Measurements from ENCODE around the gene CBX2. TPM values are rescaled to one million over a fixed set of nuclear protein-coding genes. Genes with fewer than 3 reads are reported as not detected.

Gene CBX2
- total and polyA plus RNA-seq, 12 donors, result 0.06 to 3.4 (median 0.82) TPM

- intact Hi-C loops (cut with DNase I), result no loop called here
- 91 to 95% (median 94%) methylated on average over 15 of the region's 15 CpGs for WGBS, 4 donors
- Histone ChIP-seq H3K27me3 (peaks cover 6% of the 10 kb centered on the region), H3K4me3 (no peak overlapping the region), H3K9me3 (replicated peaks in 1 of 3) (no peaks in the 10 kb centered on the region), H3K36me3 (replicated peaks in 1 of 2) (no peaks in the 10 kb centered on the region), H3K27ac (no peak overlapping the region), H3K4me1 (replicated peaks in 1 of 2) (no peaks in the 10 kb centered on the region)
- no peak for DNase-seq
- TF ChIP-seq, protein P1, sequence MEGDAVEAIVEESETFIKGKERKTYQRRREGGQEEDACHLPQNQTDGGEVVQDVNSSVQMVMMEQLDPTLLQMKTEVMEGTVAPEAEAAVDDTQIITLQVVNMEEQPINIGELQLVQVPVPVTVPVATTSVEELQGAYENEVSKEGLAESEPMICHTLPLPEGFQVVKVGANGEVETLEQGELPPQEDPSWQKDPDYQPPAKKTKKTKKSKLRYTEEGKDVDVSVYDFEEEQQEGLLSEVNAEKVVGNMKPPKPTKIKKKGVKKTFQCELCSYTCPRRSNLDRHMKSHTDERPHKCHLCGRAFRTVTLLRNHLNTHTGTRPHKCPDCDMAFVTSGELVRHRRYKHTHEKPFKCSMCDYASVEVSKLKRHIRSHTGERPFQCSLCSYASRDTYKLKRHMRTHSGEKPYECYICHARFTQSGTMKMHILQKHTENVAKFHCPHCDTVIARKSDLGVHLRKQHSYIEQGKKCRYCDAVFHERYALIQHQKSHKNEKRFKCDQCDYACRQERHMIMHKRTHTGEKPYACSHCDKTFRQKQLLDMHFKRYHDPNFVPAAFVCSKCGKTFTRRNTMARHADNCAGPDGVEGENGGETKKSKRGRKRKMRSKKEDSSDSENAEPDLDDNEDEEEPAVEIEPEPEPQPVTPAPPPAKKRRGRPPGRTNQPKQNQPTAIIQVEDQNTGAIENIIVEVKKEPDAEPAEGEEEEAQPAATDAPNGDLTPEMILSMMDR (IDR thresholded peaks at IDR 0.05), result no peak
- no peak for TF ChIP-seq POLR2A (IDR thresholded peaks at IDR 0.05)
These were observed 20.7 kb upstream of the CBX2 start for GRCh38 chr17:79757140-79757745.

- peaks cover 6% of the 10 kb centered on the region for H3K27me3 ChIP-seq
These were observed 19.7 kb upstream of the CBX2 start for GRCh38 chr17:79758271-79758670.

DNA sequence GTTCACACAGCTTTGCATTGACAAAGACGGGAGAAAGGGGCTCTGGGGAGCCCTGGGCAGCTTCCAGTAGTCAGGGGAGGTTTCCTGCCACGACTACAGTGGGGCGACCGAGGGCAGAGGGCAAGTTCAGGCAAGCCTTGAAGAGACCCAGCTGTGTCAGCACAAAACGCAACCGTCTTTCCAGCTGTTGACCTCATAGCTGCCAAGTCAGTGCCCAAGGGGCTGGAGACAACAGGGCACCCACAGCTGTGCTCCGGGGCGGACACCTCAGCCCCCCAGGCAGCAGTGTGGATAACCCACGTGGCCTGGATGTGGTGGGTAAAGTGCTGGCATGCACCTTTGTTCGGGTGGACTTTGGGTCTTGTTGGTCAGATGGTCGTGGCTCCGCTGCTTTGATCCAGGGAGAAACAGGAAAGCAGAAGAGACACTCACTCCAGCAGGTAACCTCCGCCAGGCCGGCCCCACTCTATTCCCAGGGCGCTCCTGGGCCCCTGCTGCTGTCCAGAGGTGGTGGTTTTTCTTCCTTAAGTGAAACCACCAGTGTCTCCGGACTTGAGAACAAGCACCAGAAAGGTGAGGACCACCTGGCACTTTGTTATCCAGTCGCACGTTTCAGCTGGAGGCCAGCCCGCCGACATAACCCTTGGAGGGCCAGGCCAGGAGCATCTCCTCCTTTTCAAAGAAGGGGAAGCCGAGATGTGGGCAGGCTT, 17.6 kb upstream of the CBX2 start:
- H3K27me3 ChIP-seq, result peaks cover 4% of the 10 kb centered on the region
- TF ChIP-seq POLR2A (IDR thresholded peaks at IDR 0.05), result no peak
- TF ChIP-seq, protein P1 (IDR thresholded peaks at IDR 0.05), result no peak
- no peaks in the 10 kb centered on the region for H3K36me3 ChIP-seq (replicated peaks in 1 of 2)
- intact Hi-C loops (cut with DNase I), result no loop called here
- no peak overlapping the region for H3K27ac ChIP-seq
- H3K9me3 ChIP-seq (replicated peaks in 1 of 3), result no peaks in the 10 kb centered on the region
- no peaks in the 10 kb centered on the region for H3K4me1 ChIP-seq (replicated peaks in 1 of 2)
- no peak overlapping the region for H3K4me3 ChIP-seq
- WGBS, 4 donors, result 75 to 88% (median 86%) methylated on average over 15 to 21 of the region's 21 CpGs
- DNase-seq, result no peak

More at GRCh38 chr17:79758271-79758670, 19.7 kb upstream of the CBX2 start:
- Histone ChIP-seq H3K36me3 (replicated peaks in 1 of 2) (no peaks in the 10 kb centered on the region), H3K4me3 (no peak overlapping the region), H3K9me3 (replicated peaks in 1 of 3) (no peaks in the 10 kb centered on the region), H3K27ac (no peak overlapping the region), H3K4me1 (replicated peaks in 1 of 2) (no peaks in the 10 kb centered on the region)
- DNase-seq, result no peak
- WGBS, 4 donors, result 86 to 94% (median 91%) methylated on average over 6 of the region's 6 CpGs
- intact Hi-C loops (cut with DNase I), result no loop called here
- TF ChIP-seq POLR2A (IDR thresholded peaks at IDR 0.05), result no peak
- TF ChIP-seq, protein P1 (IDR thresholded peaks at IDR 0.05), result no peak

- Histone ChIP-seq H3K9me3 (replicated peaks in 1 of 3) (no peaks in the 10 kb centered on the region), H3K4me3 (no peak overlapping the region), H3K27ac (no peak overlapping the region), H3K36me3 (replicated peaks in 1 of 2) (no peaks in the 10 kb centered on the region), H3K4me1 (replicated peaks in 1 of 2) (no peaks in the 10 kb centered on the region), H3K27me3 (peaks cover 6% of the 10 kb centered on the region)
- no peak for TF ChIP-seq POLR2A (IDR thresholded peaks at IDR 0.05)
- TF ChIP-seq, protein P1 (IDR thresholded peaks at IDR 0.05), result no peak
- intact Hi-C loops (cut with DNase I), result no loop called here
- DNase-seq, result no peak
- WGBS, 4 donors, result 78 to 82% (median 81%) methylated on average over 16 to 19 of the region's 19 CpGs
These were observed 15.9 kb upstream of the CBX2 start for GRCh38 chr17:79761894-79762589.
